Stomach (tissue), 4 donors: ENCODE results near the gene ABR.

Experiments
- POLR2AphosphoS5 ChIP-seq, 3 donors: sonication (generic); formaldehyde crosslinking; IDR thresholded peaks; one replicate each; pipeline ENCODE4 v1.6.1; 2016; ENCODE audit warnings: antibody characterized with exemption in 3 of 3
- TF ChIP-seq, protein P1 (sequence below), 7 experiments: fragments of 450-650 bp in 4 of 7; fragments of 200-600 bp in 3 of 7; sonication (generic) in 3 of 7; IDR thresholded peaks; one replicate each; pipeline ENCODE4 v1.5.1; 2016 to 2019; ENCODE audit warnings: antibody characterized with exemption in 7 of 7, control low read depth in 2 of 7, mild to moderate bottlenecking in 1 of 7

DNA sequence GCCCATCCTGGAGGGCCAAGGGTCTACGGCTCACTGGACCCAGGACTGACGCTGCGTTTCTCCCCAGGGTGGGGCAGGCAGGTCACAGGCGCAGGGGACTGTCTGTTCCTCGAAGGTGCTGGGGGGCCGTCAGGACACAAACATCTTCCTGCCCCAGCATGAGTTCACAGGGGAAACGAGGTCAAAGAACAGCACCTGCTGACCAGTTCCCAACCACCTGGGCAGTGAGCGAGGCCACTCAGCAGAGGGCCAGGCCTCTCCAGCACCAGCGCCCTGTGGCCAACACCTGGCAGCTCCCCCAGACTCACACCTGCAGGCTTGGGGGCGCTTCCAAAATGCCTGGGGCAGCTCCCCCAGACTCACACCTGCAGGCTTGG is 153.2 kb downstream of the ABR start:
- no peak for TF ChIP-seq POLR2AphosphoS5 (IDR thresholded peaks at IDR 0.05)
- TF ChIP-seq, protein P1, sequence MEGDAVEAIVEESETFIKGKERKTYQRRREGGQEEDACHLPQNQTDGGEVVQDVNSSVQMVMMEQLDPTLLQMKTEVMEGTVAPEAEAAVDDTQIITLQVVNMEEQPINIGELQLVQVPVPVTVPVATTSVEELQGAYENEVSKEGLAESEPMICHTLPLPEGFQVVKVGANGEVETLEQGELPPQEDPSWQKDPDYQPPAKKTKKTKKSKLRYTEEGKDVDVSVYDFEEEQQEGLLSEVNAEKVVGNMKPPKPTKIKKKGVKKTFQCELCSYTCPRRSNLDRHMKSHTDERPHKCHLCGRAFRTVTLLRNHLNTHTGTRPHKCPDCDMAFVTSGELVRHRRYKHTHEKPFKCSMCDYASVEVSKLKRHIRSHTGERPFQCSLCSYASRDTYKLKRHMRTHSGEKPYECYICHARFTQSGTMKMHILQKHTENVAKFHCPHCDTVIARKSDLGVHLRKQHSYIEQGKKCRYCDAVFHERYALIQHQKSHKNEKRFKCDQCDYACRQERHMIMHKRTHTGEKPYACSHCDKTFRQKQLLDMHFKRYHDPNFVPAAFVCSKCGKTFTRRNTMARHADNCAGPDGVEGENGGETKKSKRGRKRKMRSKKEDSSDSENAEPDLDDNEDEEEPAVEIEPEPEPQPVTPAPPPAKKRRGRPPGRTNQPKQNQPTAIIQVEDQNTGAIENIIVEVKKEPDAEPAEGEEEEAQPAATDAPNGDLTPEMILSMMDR (IDR thresholded peaks at IDR 0.05) = no peak
